Esophagus squamous epithelium (tissue), 4 donors: ENCODE data around the gene AMIGO2.

Source experiments
- CTCF ChIP-seq, 6 experiments: fragments of 450-650 bp in 4 of 6; fragments of 200-600 bp in 2 of 6; sonication (generic) in 2 of 6; IDR thresholded peaks; one replicate each; pipeline ENCODE4 v1.5.1; 2016 to 2019; ENCODE audit warnings: antibody characterized with exemption in 6 of 6, mild to moderate bottlenecking in 4 of 6, moderate library complexity in 4 of 6
- POLR2A ChIP-seq, 4 donors: fragments of 450-650 bp; IDR thresholded peaks; one replicate each; pipeline ENCODE4 v1.6.1; 2017; ENCODE audit warnings: antibody characterized with exemption in 4 of 4, mild to moderate bottlenecking in 4 of 4, moderate library complexity in 3 of 4

- no peak for TF ChIP-seq CTCF (IDR thresholded peaks at IDR 0.05)
- TF ChIP-seq POLR2A (IDR thresholded peaks at IDR 0.05): no peak
These were observed 44.3 kb downstream of the AMIGO2 start for GRCh38 chr12:47035484-47035883.
